NCI-H2227 treated with DMSO at 0.1 percent for 48 hours (cell line): ENCODE data around the gene ZDHHC7.
"Not testable (repeated sequence)": the region's sequence is repeated elsewhere in the genome, so short reads cannot be mapped to it uniquely, and the experiment has no call there.

ENCODE experiments used
- DNase-seq: peaks from one replicate; lab custom pipeline; 2025; lab: John Stamatoyannopoulos, UW

ZDHHC7 gene

GRCh38 chr16:85042606-85043005 is 31.3 kb upstream of the ZDHHC7 start:
- no peak for DNase-seq

- DNase-seq = no peak
Observed at GRCh38 chr16:85042167-85042526, 30.8 kb upstream of the ZDHHC7 start.

GRCh38 chr16:85041219-85042166 is 30.2 kb upstream of the ZDHHC7 start:
- no peak for DNase-seq

- DNase-seq = peak; percentile 18
Observed at GRCh38 chr16:85040685-85041084, 29.4 kb upstream of the ZDHHC7 start.

GRCh38 chr16:85037721-85038120 is 26.4 kb upstream of the ZDHHC7 start:
- DNase-seq = no peak

GRCh38 chr16:85037050-85037410 is 25.7 kb upstream of the ZDHHC7 start:
- no peak for DNase-seq

- DNase-seq = no peak
Observed at GRCh38 chr16:85036236-85037049, 25.1 kb upstream of the ZDHHC7 start.

GRCh38 chr16:85034591-85035433 is 23.5 kb upstream of the ZDHHC7 start:
- no peak for DNase-seq

- DNase-seq = peak; percentile 69
Observed at GRCh38 chr16:85033171-85033570, 21.8 kb upstream of the ZDHHC7 start.

- DNase-seq = not testable (repeated sequence)
Observed at GRCh38 chr16:85032187-85032586, 20.9 kb upstream of the ZDHHC7 start.

GRCh38 chr16:85031451-85031850 is 20.1 kb upstream of the ZDHHC7 start:
- no peak for DNase-seq

- DNase-seq = no peak
Observed at GRCh38 chr16:85029981-85030401, 18.7 kb upstream of the ZDHHC7 start.

GRCh38 chr16:85029408-85029784 is 18.1 kb upstream of the ZDHHC7 start:
- DNase-seq = no peak

GRCh38 chr16:85028685-85029407 is 17.5 kb upstream of the ZDHHC7 start:
- DNase-seq = no peak

GRCh38 chr16:85027958-85028684 is 16.8 kb upstream of the ZDHHC7 start:
- DNase-seq = no peak

GRCh38 chr16:85027349-85027957 is 16.1 kb upstream of the ZDHHC7 start, which contains the start of gene KIAA0513:
Gene KIAA0513, plus strand, starts transcription at chr16:85027795. Its CDS starts 39,277 bp downstream, at chr16:85067072.
- peak; percentile 76 for DNase-seq

- no peak for DNase-seq
Observed at GRCh38 chr16:85026703-85027102, 15.4 kb upstream of the ZDHHC7 start.

GRCh38 chr16:85025781-85026653 is 14.7 kb upstream of the ZDHHC7 start:
- no peak for DNase-seq

GRCh38 chr16:85019659-85020245 is 8.4 kb upstream of the ZDHHC7 start:
- DNase-seq = no peak
